Progenitor cell of endocrine pancreas (in vitro differentiated cells): Measurements from ENCODE around the gene AIG1. TPM values are rescaled to one million over a fixed set of nuclear protein-coding genes. Genes with fewer than 3 reads are reported as not detected.

ENCODE experiments used
- DNase-seq: peaks from one replicate; pipeline ENCODE4 v3.0.0; 2021; ENCODE audit warnings: low spot score; ENCODE audit not compliant: unreplicated experiment
- H3K27ac Mint-ChIP-seq: 2 replicates; pipeline ENCODE4 v1.8.0; 2021; ENCODE audit warnings: mild to moderate bottlenecking, moderate library complexity, mixed read lengths
- H3K27me3 Mint-ChIP-seq: 2 replicates; pipeline ENCODE4 v1.8.0; 2021; ENCODE audit warnings: mixed read lengths
- H3K36me3 Mint-ChIP-seq: 2 replicates; pipeline ENCODE4 v1.8.0; 2022; ENCODE audit warnings: mixed read lengths; ENCODE audit not compliant: insufficient read depth
- H3K4me1 Mint-ChIP-seq: 2 replicates; pipeline ENCODE4 v1.8.0; 2021; ENCODE audit warnings: low read depth, mixed read lengths
- H3K4me3 Mint-ChIP-seq: 2 replicates; pipeline ENCODE4 v1.8.0; 2021; ENCODE audit warnings: low read depth, mild to moderate bottlenecking, moderate library complexity, mixed read lengths
- H3K9me3 Mint-ChIP-seq: 2 replicates; pipeline ENCODE4 v1.8.0; 2021; ENCODE audit warnings: low read depth, mixed read lengths
- CTCF ChIP-seq: fragments of 200-600 bp; sonication (generic); IDR thresholded peaks from one replicate; pipeline ENCODE4 v1.5.0; 2021; ENCODE audit warnings: antibody characterized with exemption, mild to moderate bottlenecking; ENCODE audit not compliant: unreplicated experiment
- total RNA-seq: library from RNA; stranded (reverse); gene quantifications from 2 replicates; pipeline ENCODE4 v1.2.1, GENCODE V29; 2021

Gene AIG1
- total RNA-seq, 1 donor from 2014 or later = 40.0 TPM

DNA sequence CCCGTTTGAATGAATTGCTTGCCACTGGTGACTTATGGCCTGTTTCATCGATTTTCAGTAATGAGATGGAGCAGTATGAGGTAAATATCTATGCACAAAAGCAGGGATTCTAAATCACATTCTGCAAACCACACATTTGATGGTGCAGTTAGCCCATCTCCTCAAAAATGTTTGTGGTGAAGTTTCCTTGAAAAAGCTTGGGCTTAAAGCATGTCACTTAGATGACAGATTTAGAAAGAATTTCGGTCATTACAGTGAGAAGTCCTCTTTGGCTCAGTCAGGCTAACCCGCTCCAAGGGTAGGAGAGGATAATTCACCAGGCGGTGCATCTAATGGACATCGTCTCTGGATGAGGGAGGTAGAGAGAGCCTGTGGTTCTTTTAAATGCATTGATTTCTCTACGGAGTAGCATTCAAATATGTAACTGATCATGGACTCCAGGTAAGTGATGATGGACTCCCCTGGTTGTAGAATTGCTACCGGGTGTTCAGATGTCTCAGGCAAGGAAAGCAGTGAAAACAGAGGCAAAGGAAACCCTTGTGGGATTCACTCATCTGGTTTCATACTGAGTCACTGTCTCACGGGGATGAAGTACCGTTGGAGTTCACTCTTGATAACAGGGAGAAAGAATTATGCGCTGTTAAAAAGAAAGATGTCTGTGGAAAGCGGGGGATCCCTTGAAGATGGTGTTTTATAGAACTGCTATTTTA, 65.3 kb downstream of the AIG1 start:
- no peak for DNase-seq
- H3K27ac Mint-ChIP-seq = no peak overlapping the region
- no peak overlapping the region for H3K4me3 Mint-ChIP-seq
- no peaks in the 10 kb centered on the region for H3K27me3 Mint-ChIP-seq
- H3K36me3 Mint-ChIP-seq = peaks cover 15% of the 10 kb centered on the region
- no peak for TF ChIP-seq CTCF
- H3K4me1 Mint-ChIP-seq = no peaks in the 10 kb centered on the region
- peaks cover 9% of the 10 kb centered on the region for H3K9me3 Mint-ChIP-seq

GRCh38 chr6:143126574-143126941, 65.9 kb downstream of the AIG1 start:
- Mint-ChIP-seq H3K36me3 (peaks cover 15% of the 10 kb centered on the region), H3K9me3 (peaks cover 9% of the 10 kb centered on the region), H3K4me1 (no peaks in the 10 kb centered on the region), H3K4me3 (no peak overlapping the region), H3K27me3 (no peaks in the 10 kb centered on the region), H3K27ac (no peak overlapping the region)
- no peak for TF ChIP-seq CTCF
- DNase-seq = no peak

- Mint-ChIP-seq H3K4me3 (no peak overlapping the region), H3K9me3 (peaks cover 12% of the 10 kb centered on the region), H3K4me1 (no peaks in the 10 kb centered on the region), H3K36me3 (peaks cover 16% of the 10 kb centered on the region), H3K27me3 (no peaks in the 10 kb centered on the region), H3K27ac (no peak overlapping the region)
- no peak for TF ChIP-seq CTCF
- DNase-seq = no peak
Measured at GRCh38 chr6:143127941-143128680, 67.4 kb downstream of the AIG1 start.

- Mint-ChIP-seq H3K36me3 (peaks cover 16% of the 10 kb centered on the region), H3K4me1 (no peaks in the 10 kb centered on the region), H3K27me3 (no peaks in the 10 kb centered on the region), H3K9me3 (peaks cover 12% of the 10 kb centered on the region), H3K27ac (no peak overlapping the region), H3K4me3 (no peak overlapping the region)
- TF ChIP-seq CTCF = no peak
- no peak for DNase-seq
Measured at GRCh38 chr6:143128681-143129015, 68.0 kb downstream of the AIG1 start.

- H3K36me3 Mint-ChIP-seq = peaks cover 15% of the 10 kb centered on the region
- H3K4me1 Mint-ChIP-seq = no peaks in the 10 kb centered on the region
- no peak overlapping the region for H3K27ac Mint-ChIP-seq
- no peak for TF ChIP-seq CTCF
- H3K9me3 Mint-ChIP-seq = peaks cover 12% of the 10 kb centered on the region
- H3K27me3 Mint-ChIP-seq = no peaks in the 10 kb centered on the region
- DNase-seq = no peak
- no peak overlapping the region for H3K4me3 Mint-ChIP-seq
Measured at GRCh38 chr6:143130928-143131327, 70.2 kb downstream of the AIG1 start.
